Measurements from ENCODE around the gene MAD1L1.

The MAD1L1 gene

GRCh38 chr7:2105917-2106316, 126.8 kb downstream of the MAD1L1 start:
- no peak for DNase-seq (ENCODE audit: low read depth, low spot score)

- DNase-seq (ENCODE audit: low read depth, low spot score), result no peak
These were observed 127.5 kb downstream of the MAD1L1 start for GRCh38 chr7:2105280-2105679.

GRCh38 chr7:2104716-2105115, 128.0 kb downstream of the MAD1L1 start:
- peak; percentile 38 for DNase-seq (ENCODE audit: low read depth, low spot score)

- DNase-seq (ENCODE audit: low read depth, low spot score), result peak; percentile 86
These were observed 128.5 kb downstream of the MAD1L1 start for GRCh38 chr7:2104107-2104710.

- DNase-seq (ENCODE audit: low read depth, low spot score), result no peak
These were observed 129.5 kb downstream of the MAD1L1 start for GRCh38 chr7:2103071-2103898.

GRCh38 chr7:2102375-2102723, 130.4 kb downstream of the MAD1L1 start:
- DNase-seq (ENCODE audit: low read depth, low spot score), result no peak

- DNase-seq (ENCODE audit: low read depth, low spot score), result no peak
These were observed 130.9 kb downstream of the MAD1L1 start for GRCh38 chr7:2101630-2102374.

GRCh38 chr7:2100278-2101208, 132.2 kb downstream of the MAD1L1 start:
- no peak for DNase-seq (ENCODE audit: low read depth, low spot score)

- no peak for DNase-seq (ENCODE audit: low read depth, low spot score)
These were observed 133.4 kb downstream of the MAD1L1 start for GRCh38 chr7:2099048-2099957.

- no peak for DNase-seq (ENCODE audit: low read depth, low spot score)
These were observed 134.2 kb downstream of the MAD1L1 start for GRCh38 chr7:2098496-2098895.

- no peak for DNase-seq (ENCODE audit: low read depth, low spot score)
These were observed 134.7 kb downstream of the MAD1L1 start for GRCh38 chr7:2098056-2098455.

GRCh38 chr7:2097492-2097891, 135.3 kb downstream of the MAD1L1 start:
- no peak for DNase-seq (ENCODE audit: low read depth, low spot score)

GRCh38 chr7:2096692-2097387, 135.9 kb downstream of the MAD1L1 start:
- DNase-seq (ENCODE audit: low read depth, low spot score), result no peak

GRCh38 chr7:2095436-2095835, 137.3 kb downstream of the MAD1L1 start:
- no peak for DNase-seq (ENCODE audit: low read depth, low spot score)

- no peak for DNase-seq (ENCODE audit: low read depth, low spot score)
These were observed 138.2 kb downstream of the MAD1L1 start for GRCh38 chr7:2094454-2095045.

- no peak for DNase-seq (ENCODE audit: low read depth, low spot score)
These were observed 138.9 kb downstream of the MAD1L1 start for GRCh38 chr7:2093843-2094220.

GRCh38 chr7:2093215-2093842, 139.4 kb downstream of the MAD1L1 start:
- DNase-seq (ENCODE audit: low read depth, low spot score), result no peak

GRCh38 chr7:2092279-2092678, 140.5 kb downstream of the MAD1L1 start:
- no peak for DNase-seq (ENCODE audit: low read depth, low spot score)
